Measurements from ENCODE around the gene XRCC5. TPM values are rescaled to one million over a fixed set of nuclear protein-coding genes. Genes with fewer than 3 reads are reported as not detected.

XRCC5 gene
- total RNA-seq, 2 donors from 2014 or later: 492 to 493 TPM

GRCh38 chr2:216074380-216074779 is 34.8 kb upstream of the XRCC5 start:
- Histone ChIP-seq H3K36me3 (ENCODE audit: control insufficient read depth, insufficient read depth, low read length) (peaks cover 4% of the 10 kb centered on the region), H3K9me3 (ENCODE audit: control insufficient read depth, low read length) (no peaks in the 10 kb centered on the region), H3K4me3 (ENCODE audit: low read length) (no peak overlapping the region), H3K9ac (ENCODE audit: extremely low read depth, low read length, poor library complexity, severe bottlenecking) (no peak overlapping the region), H3K27ac (ENCODE audit: low read depth, low read length) (no peak overlapping the region), H3K4me1 (ENCODE audit: control insufficient read depth, insufficient read depth, low read length) (no peaks in the 10 kb centered on the region), H3K27me3 (ENCODE audit: control insufficient read depth, insufficient read depth, low read length, poor library complexity, severe bottlenecking) (no peaks in the 10 kb centered on the region)
- DNase-seq: no peak
- TF ChIP-seq CTCF (conservative IDR thresholded peaks at IDR 0.05): no peak
- peaks cover 10% of the 10 kb centered on the region for H3K4me1 Mint-ChIP-seq
- peaks cover 3% of the 10 kb centered on the region for H3K36me3 Mint-ChIP-seq (ENCODE audit: low read depth)
- no peak overlapping the region for H3K27ac Mint-ChIP-seq
- no peaks in the 10 kb centered on the region for H3K9me3 Mint-ChIP-seq
- WGBS, 2 experiments (ENCODE audit: insufficient coverage in 1 of 2, insufficient read length in 1 of 2): no CpG with 5 or more reads among the region's 1 CpG
- no peaks in the 10 kb centered on the region for H3K27me3 Mint-ChIP-seq (ENCODE audit: insufficient read depth)
- H3K4me3 Mint-ChIP-seq: no peak overlapping the region

GRCh38 chr2:216074794-216075193 is 34.4 kb upstream of the XRCC5 start:
- no peaks in the 10 kb centered on the region for H3K9me3 ChIP-seq (ENCODE audit: control insufficient read depth, low read length)
- DNase-seq: no peak
- H3K27me3 ChIP-seq (ENCODE audit: control insufficient read depth, insufficient read depth, low read length, poor library complexity, severe bottlenecking): no peaks in the 10 kb centered on the region
- Mint-ChIP-seq H3K27ac (no peak overlapping the region), H3K36me3 (ENCODE audit: low read depth) (peaks cover 3% of the 10 kb centered on the region), H3K4me3 (no peak overlapping the region), H3K27me3 (ENCODE audit: insufficient read depth) (no peaks in the 10 kb centered on the region), H3K4me1 (peaks cover 10% of the 10 kb centered on the region), H3K9me3 (no peaks in the 10 kb centered on the region)
- WGBS, 2 experiments (ENCODE audit: insufficient coverage in 1 of 2, insufficient read length in 1 of 2): 91 to 100% methylated on average over 1 of the region's 1 CpG
- H3K4me3 ChIP-seq (ENCODE audit: low read length): no peak overlapping the region
- no peak for TF ChIP-seq CTCF (conservative IDR thresholded peaks at IDR 0.05)
- peaks cover 4% of the 10 kb centered on the region for H3K36me3 ChIP-seq (ENCODE audit: control insufficient read depth, insufficient read depth, low read length)
- H3K9ac ChIP-seq (ENCODE audit: extremely low read depth, low read length, poor library complexity, severe bottlenecking): no peak overlapping the region
- no peak overlapping the region for H3K27ac ChIP-seq (ENCODE audit: low read depth, low read length)
- no peaks in the 10 kb centered on the region for H3K4me1 ChIP-seq (ENCODE audit: control insufficient read depth, insufficient read depth, low read length)

DNA sequence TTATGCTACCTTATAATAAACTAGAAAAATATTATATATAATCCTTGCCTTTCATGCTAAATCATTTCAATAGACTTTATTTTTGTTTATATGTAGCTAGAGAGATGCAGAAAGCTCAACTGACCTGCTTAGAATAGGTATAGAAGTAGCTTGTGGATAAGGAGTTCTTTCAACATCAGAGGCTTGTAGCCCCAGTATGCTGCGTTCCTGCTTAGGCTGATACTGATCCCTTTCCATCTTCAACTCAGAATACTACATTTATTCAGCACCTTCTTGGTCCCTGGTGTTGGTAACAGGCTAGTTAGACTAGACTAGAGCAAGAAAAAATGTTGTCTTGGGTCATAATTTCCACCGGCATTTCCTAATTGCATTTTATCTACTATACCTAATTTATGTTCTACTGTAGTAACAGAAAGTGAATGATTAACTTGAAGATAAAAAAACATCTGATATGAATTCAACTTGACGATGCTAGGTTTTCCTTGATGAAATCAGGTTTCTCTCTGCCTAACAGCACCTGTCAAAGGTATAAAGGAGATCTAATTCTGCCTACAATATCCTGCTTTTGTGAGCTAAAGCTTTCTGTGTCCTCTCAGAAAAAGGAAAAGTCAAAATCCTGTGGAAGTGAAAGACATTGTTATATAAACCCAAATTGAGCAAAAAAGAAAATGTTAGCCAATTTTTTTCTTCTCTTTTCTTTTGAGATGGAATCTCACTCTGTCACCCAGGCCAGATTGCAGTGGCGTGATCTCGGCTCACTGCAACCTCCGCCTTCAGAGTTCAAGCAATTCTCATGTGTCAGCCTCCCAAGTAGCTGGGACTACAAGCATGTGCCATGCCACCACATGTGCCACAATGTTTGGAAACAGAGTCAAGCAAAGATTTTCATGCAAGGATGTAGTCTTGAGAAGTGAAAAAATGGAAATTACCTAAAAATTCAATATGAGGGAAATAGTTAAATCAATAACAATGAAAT is 33.4 kb upstream of the XRCC5 start:
- no peak overlapping the region for H3K9ac ChIP-seq (ENCODE audit: extremely low read depth, low read length, poor library complexity, severe bottlenecking)
- WGBS, 2 experiments (ENCODE audit: insufficient coverage in 1 of 2, insufficient read length in 1 of 2): 86 to 96% methylated on average over 4 to 5 of the region's 6 CpGs
- H3K27ac ChIP-seq (ENCODE audit: low read depth, low read length): no peak overlapping the region
- no peak for TF ChIP-seq CTCF (conservative IDR thresholded peaks at IDR 0.05)
- Mint-ChIP-seq H3K36me3 (ENCODE audit: low read depth) (peaks cover 3% of the 10 kb centered on the region), H3K4me1 (peaks cover 12% of the 10 kb centered on the region), H3K27ac (no peak overlapping the region), H3K9me3 (no peaks in the 10 kb centered on the region), H3K27me3 (ENCODE audit: insufficient read depth) (no peaks in the 10 kb centered on the region), H3K4me3 (no peak overlapping the region)
- no peak for DNase-seq
- peaks cover 4% of the 10 kb centered on the region for H3K36me3 ChIP-seq (ENCODE audit: control insufficient read depth, insufficient read depth, low read length)
- no peaks in the 10 kb centered on the region for H3K27me3 ChIP-seq (ENCODE audit: control insufficient read depth, insufficient read depth, low read length, poor library complexity, severe bottlenecking)
- no peaks in the 10 kb centered on the region for H3K4me1 ChIP-seq (ENCODE audit: control insufficient read depth, insufficient read depth, low read length)
- no peaks in the 10 kb centered on the region for H3K9me3 ChIP-seq (ENCODE audit: control insufficient read depth, low read length)
- no peak overlapping the region for H3K4me3 ChIP-seq (ENCODE audit: low read length)
